ENCODE results near the gene EIF4H.

- TF ChIP-seq, protein P1, sequence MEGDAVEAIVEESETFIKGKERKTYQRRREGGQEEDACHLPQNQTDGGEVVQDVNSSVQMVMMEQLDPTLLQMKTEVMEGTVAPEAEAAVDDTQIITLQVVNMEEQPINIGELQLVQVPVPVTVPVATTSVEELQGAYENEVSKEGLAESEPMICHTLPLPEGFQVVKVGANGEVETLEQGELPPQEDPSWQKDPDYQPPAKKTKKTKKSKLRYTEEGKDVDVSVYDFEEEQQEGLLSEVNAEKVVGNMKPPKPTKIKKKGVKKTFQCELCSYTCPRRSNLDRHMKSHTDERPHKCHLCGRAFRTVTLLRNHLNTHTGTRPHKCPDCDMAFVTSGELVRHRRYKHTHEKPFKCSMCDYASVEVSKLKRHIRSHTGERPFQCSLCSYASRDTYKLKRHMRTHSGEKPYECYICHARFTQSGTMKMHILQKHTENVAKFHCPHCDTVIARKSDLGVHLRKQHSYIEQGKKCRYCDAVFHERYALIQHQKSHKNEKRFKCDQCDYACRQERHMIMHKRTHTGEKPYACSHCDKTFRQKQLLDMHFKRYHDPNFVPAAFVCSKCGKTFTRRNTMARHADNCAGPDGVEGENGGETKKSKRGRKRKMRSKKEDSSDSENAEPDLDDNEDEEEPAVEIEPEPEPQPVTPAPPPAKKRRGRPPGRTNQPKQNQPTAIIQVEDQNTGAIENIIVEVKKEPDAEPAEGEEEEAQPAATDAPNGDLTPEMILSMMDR (IDR thresholded peaks at IDR 0.05), result no peak
- no peak for TF ChIP-seq EP300 (IDR thresholded peaks at IDR 0.05)
Measured at GRCh38 chr7:74164985-74165456, 9.1 kb upstream of the EIF4H start.
